H1 (cell line): ENCODE measurements around the gene FITM1. TPM values are rescaled to one million over a fixed set of nuclear protein-coding genes. Genes with fewer than 3 reads are reported as not detected.

Source experiments
- CTCF ChIA-PET: fragments of 300-600 bp; sonication (Branson Sonifier 250); formaldehyde crosslinking; loops from one replicate; lab custom pipeline; 2021; ENCODE audit not compliant: partially characterized antibody; lab: Charles Lee
- POLR2A ChIA-PET: fragments of 300-600 bp; sonication (Branson Sonifier 250); formaldehyde crosslinking; loops from one replicate; lab custom pipeline; 2021; ENCODE audit warnings: inconsistent platforms; ENCODE audit not compliant: partially characterized antibody; lab: Charles Lee
- DNase-seq, 2 experiments: peaks; one replicate each; pipeline versions ENCODE4 v3.0.0 to v3.0.0-alpha.2; 2010 to 2022; ENCODE audit warnings: low spot score in 2 of 2, low read depth in 1 of 2, mixed read lengths in 1 of 2
- FAIRE-seq: peaks from 2 replicates; lab custom pipeline; 2011; peaks lifted over from hg19 to GRCh38; lab: Jason Lieb, UNC
- H2AFZ ChIP-seq: 2 replicates; pipeline ENCODE4 v1.8.1; 2012; ENCODE audit warnings: low read length, inconsistent platforms
- H2AK5ac ChIP-seq: 2 replicates; pipeline ENCODE4 v1.6.1; 2013; ENCODE audit warnings: low read depth, low read length
- H2BK120ac ChIP-seq: replicated peaks from 2 replicates; pipeline ENCODE3; 2013; ENCODE audit warnings: low read depth, low read length, inconsistent platforms
- H2BK12ac ChIP-seq: 2 replicates; pipeline ENCODE4 v1.6.1; 2013; ENCODE audit warnings: low read depth, low read length
- H2BK15ac ChIP-seq: 2 replicates; pipeline ENCODE4 v1.6.1; 2013; ENCODE audit warnings: low read length
- H2BK20ac ChIP-seq: 2 replicates; pipeline ENCODE4 v1.6.1; 2013; ENCODE audit warnings: low read length
- H2BK5ac ChIP-seq: 2 replicates; pipeline ENCODE4 v1.6.1; 2013; ENCODE audit warnings: low read depth, low read length
- H3K14ac ChIP-seq: 2 replicates; pipeline ENCODE4 v1.6.1; 2013; ENCODE audit warnings: inconsistent platforms; ENCODE audit not compliant: insufficient read length
- H3K18ac ChIP-seq: 2 replicates; pipeline ENCODE4 v1.6.1; 2013; ENCODE audit warnings: low read length; ENCODE audit errors: extremely low read depth
- H3K23ac ChIP-seq: 2 replicates; pipeline ENCODE4 v1.6.1; 2013; ENCODE audit warnings: inconsistent platforms; ENCODE audit not compliant: insufficient read length
- H3K23me2 ChIP-seq: 2 replicates; pipeline ENCODE4 v1.6.1; 2013; ENCODE audit warnings: low read depth, low read length
- H3K27ac ChIP-seq: 2 replicates; pipeline ENCODE4 v1.6.1; 2011; ENCODE audit warnings: low read depth, low read length, inconsistent platforms
- H3K27me3 ChIP-seq, 4 experiments: replicated peaks in 1 of 4; 1 replicate in 1 of 4; 2 replicates in 3 of 4; pipeline versions ENCODE4 v1.6.1 to v1.8.1; 2011 to 2013; ENCODE audit warnings: low read length in 3 of 4, mild to moderate bottlenecking in 3 of 4, inconsistent platforms in 2 of 4, mixed read lengths in 2 of 4, moderate library complexity in 1 of 4; ENCODE audit not compliant: control insufficient read depth in 3 of 4, insufficient read depth in 3 of 4; ENCODE audit errors: extremely low read depth in 1 of 4
- H3K36me3 ChIP-seq, 4 experiments: 2 replicates each; pipeline versions ENCODE4 v1.6.1 to v1.8.1; 2011 to 2013; ENCODE audit warnings: mild to moderate bottlenecking in 4 of 4, low read length in 3 of 4, moderate library complexity in 2 of 4, control low read depth in 1 of 4, inconsistent platforms in 1 of 4; ENCODE audit not compliant: insufficient read depth in 4 of 4, control insufficient read depth in 2 of 4
- H3K4ac ChIP-seq: replicated peaks from 2 replicates; pipeline ENCODE3; 2013; ENCODE audit warnings: low read length, low read depth, mixed read lengths, inconsistent platforms; ENCODE audit not compliant: insufficient read length
- H3K4me1 ChIP-seq, 4 experiments: replicated peaks in 1 of 4; 1 replicate in 1 of 4; 2 replicates in 3 of 4; pipeline versions ENCODE4 v1.6.1 to v1.8.1; 2011 to 2013; ENCODE audit warnings: low read length in 3 of 4, inconsistent platforms in 2 of 4, mixed read lengths in 1 of 4; ENCODE audit not compliant: insufficient read depth in 4 of 4, control insufficient read depth in 3 of 4
- H3K4me2 ChIP-seq, 2 experiments: 2 replicates each; pipeline versions ENCODE4 v1.6.1 to v1.8.1; 2011 to 2013; ENCODE audit warnings: low read depth in 2 of 2, low read length in 2 of 2, control low read depth in 1 of 2, inconsistent platforms in 1 of 2, mild to moderate bottlenecking in 1 of 2; ENCODE audit not compliant: insufficient read depth in 1 of 2
- H3K4me3 ChIP-seq, 4 experiments: fragments of 200-600, 300-600 bp in 1 of 4; sonication (generic), shearing (Covaris generic), sonication (Bioruptor Twin) in 1 of 4; 2 replicates each; pipeline versions ENCODE4 v1.5.1 to v1.8.1; 2011 to 2016; ENCODE audit warnings: low read length in 4 of 4, low read depth in 3 of 4, control low read depth in 2 of 4, inconsistent platforms in 2 of 4, mild to moderate bottlenecking in 2 of 4, mixed read lengths in 1 of 4, moderate library complexity in 1 of 4; ENCODE audit not compliant: insufficient read depth in 2 of 4; ENCODE audit errors: extremely low read depth in 1 of 4
- H3K56ac ChIP-seq: replicated peaks from 2 replicates; pipeline ENCODE3; 2013; ENCODE audit warnings: low read depth, mild to moderate bottlenecking, mixed read lengths, low read length, inconsistent platforms; ENCODE audit not compliant: insufficient read length
- H3K79me1 ChIP-seq: 2 replicates; pipeline ENCODE4 v1.6.1; 2013; ENCODE audit warnings: low read depth, low read length, control low read depth
- H3K79me2 ChIP-seq, 2 experiments: 2 replicates each; pipeline versions ENCODE4 v1.6.1 to v1.8.1; 2012 to 2013; ENCODE audit warnings: low read length in 2 of 2, mild to moderate bottlenecking in 2 of 2, inconsistent platforms in 1 of 2; ENCODE audit not compliant: insufficient read depth in 2 of 2, control insufficient read depth in 1 of 2
- H3K9ac ChIP-seq, 4 experiments: replicated peaks in 1 of 4; 1 replicate in 1 of 4; 2 replicates in 3 of 4; pipeline versions ENCODE4 v1.6.1 to v1.8.1; 2011 to 2013; ENCODE audit warnings: low read depth in 3 of 4, low read length in 3 of 4, control low read depth in 2 of 4, mild to moderate bottlenecking in 2 of 4, moderate library complexity in 2 of 4, inconsistent platforms in 1 of 4; ENCODE audit errors: extremely low read depth in 1 of 4
- H3K9me3 ChIP-seq, 2 experiments: 2 replicates each; pipeline versions ENCODE4 v1.6.1 to v1.8.1; 2012 to 2013; ENCODE audit warnings: mild to moderate bottlenecking in 2 of 2, moderate library complexity in 2 of 2, control low read depth in 1 of 2, inconsistent platforms in 1 of 2, low read depth in 1 of 2, low read length in 1 of 2, mixed read lengths in 1 of 2; ENCODE audit not compliant: insufficient read depth in 2 of 2
- H4K20me1 ChIP-seq, 2 experiments: replicated peaks in 1 of 2; 2 replicates each; pipeline versions ENCODE3 to v1.8.1; 2011 to 2013; ENCODE audit warnings: inconsistent platforms in 2 of 2, low read length in 2 of 2, mild to moderate bottlenecking in 1 of 2; ENCODE audit not compliant: insufficient read depth in 2 of 2, control insufficient read depth in 1 of 2
- H4K5ac ChIP-seq: 2 replicates; pipeline ENCODE4 v1.6.1; 2013; ENCODE audit warnings: low read length, low read depth, mixed read lengths, inconsistent platforms; ENCODE audit not compliant: insufficient read length
- H4K8ac ChIP-seq: 2 replicates; pipeline ENCODE4 v1.8.0; 2013; ENCODE audit warnings: mild to moderate bottlenecking, moderate library complexity, low read length, inconsistent platforms; ENCODE audit not compliant: insufficient read depth; ENCODE audit errors: extremely low read depth
- H4K91ac ChIP-seq: replicated peaks from 2 replicates; pipeline ENCODE3; 2013; ENCODE audit warnings: low read length, mixed read lengths, inconsistent platforms; ENCODE audit not compliant: insufficient read length
- ASH2L ChIP-seq: fragments of 200-600, 300-600 bp; sonication (generic); IDR thresholded peaks from one replicate; pipeline ENCODE4 v1.7.1; 2017; ENCODE audit warnings: low read length
- CBX8 ChIP-seq: fragments of 300-800, 300-1000 bp; sonication (generic); IDR thresholded peaks from 2 replicates; pipeline ENCODE4 v1.7.1; 2016; ENCODE audit warnings: low read depth, low read length, borderline replicate concordance
- EGR1 ChIP-seq: IDR thresholded peaks from 2 replicates; pipeline ENCODE4 v1.6.1; 2011; ENCODE audit warnings: low read depth, low read length, borderline replicate concordance
- JUN ChIP-seq: IDR thresholded peaks from 2 replicates; pipeline ENCODE4 v1.6.1; 2011; ENCODE audit warnings: low read depth, mild to moderate bottlenecking, improper control_type of control experiment, low read length
- NRF1 ChIP-seq: IDR thresholded peaks from 2 replicates; pipeline ENCODE4 v1.6.1; 2011; ENCODE audit warnings: mild to moderate bottlenecking, low read depth, low read length, improper control_type of control experiment
- PHF8 ChIP-seq: fragments of 200-600 bp; sonication (generic); conservative IDR thresholded peaks from 2 replicates; pipeline ENCODE4 v1.7.1; 2012; ENCODE audit warnings: low read depth, mild to moderate bottlenecking, inconsistent platforms, low read length, moderate library complexity
- POLR2A ChIP-seq, 2 experiments: IDR thresholded peaks; 1 replicate in 1 of 2; 2 replicates in 1 of 2; pipeline ENCODE4 v1.6.1; 2011; ENCODE audit warnings: low read depth in 2 of 2, low read length in 2 of 2, mild to moderate bottlenecking in 2 of 2; ENCODE audit errors: control extremely low read depth in 1 of 2
- RAD21 ChIP-seq, 2 experiments: IDR thresholded peaks in 1 of 2; conservative IDR thresholded peaks in 1 of 2; 2 replicates each; pipeline ENCODE4 v1.6.1; 2011; ENCODE audit warnings: low read depth in 2 of 2, low read length in 2 of 2, improper control_type of control experiment in 1 of 2, inconsistent platforms in 1 of 2, mild to moderate bottlenecking in 1 of 2, moderate library complexity in 1 of 2
- RFX5 ChIP-seq: IDR thresholded peaks from 2 replicates; pipeline ENCODE4 v1.6.1; 2011; ENCODE audit warnings: low read depth, low read length, improper control_type of control experiment, borderline replicate concordance
- RXRA ChIP-seq: IDR thresholded peaks from 2 replicates; pipeline ENCODE4 v1.6.1; 2011; ENCODE audit warnings: low read depth, mild to moderate bottlenecking, low read length, moderate library complexity; ENCODE audit not compliant: insufficient read depth
- SIN3A ChIP-seq, 2 experiments: IDR thresholded peaks in 1 of 2; conservative IDR thresholded peaks in 1 of 2; 2 replicates each; pipeline ENCODE4 v1.6.1; 2011 to 2012; ENCODE audit warnings: low read length in 2 of 2, improper control_type of control experiment in 1 of 2, low read depth in 1 of 2, mild to moderate bottlenecking in 1 of 2
- SIRT6 ChIP-seq: IDR thresholded peaks from one replicate; pipeline ENCODE4 v1.7.1; 2012; ENCODE audit warnings: low read length, inconsistent platforms
- YY1 ChIP-seq: IDR thresholded peaks from 2 replicates; pipeline ENCODE4 v1.6.1; 2011; ENCODE audit warnings: low read depth, mild to moderate bottlenecking, low read length
- ZNF274 ChIP-seq: IDR thresholded peaks from 2 replicates; pipeline ENCODE4 v1.7.0; 2012; ENCODE audit warnings: low read length, borderline replicate concordance; ENCODE audit errors: extremely low read depth
- WGBS, 2 experiments: shearing (Covaris generic) in 1 of 2; methylation state at CpG; one replicate each; pipeline versions ENCODE4 v1.1.6 to v1.1.7; 2013 to 2015; ENCODE audit warnings: low lambda C conversion rate in 2 of 2, mixed read lengths in 2 of 2, inconsistent platforms in 1 of 2, low coverage in 1 of 2, missing lambda C conversion rate in 1 of 2; ENCODE audit not compliant: insufficient replicate concordance in 2 of 2, insufficient coverage in 1 of 2, insufficient read length in 1 of 2; ENCODE audit errors: extremely low coverage in 1 of 2, missing lambda C conversion rate in 1 of 2; 5-methylcytosine and 5-hydroxymethylcytosine counted together
- polyA plus RNA-seq, 7 experiments: library from polyadenylated mRNA; depleted of rRNA in 3 of 7; stranded (reverse) in 5 of 7; unstranded in 2 of 7; fragments of >200 nt in 5 of 7; fragments of 200-250 nt in 2 of 7; gene quantifications; 1 replicate in 5 of 7; 2 replicates in 1 of 7; 4 replicates in 1 of 7; pipeline versions ENCODE4 v1.2.1 to v1.2.3, GENCODE V29; 2011 to 2013; ENCODE audit warnings: missing spikeins in 2 of 7, mixed read lengths in 2 of 7
- total RNA-seq: library from RNA; stranded (reverse); fragmentation: NEBNext Ultra II Directional; extraction: Animal tissue kit (Norgen Biotek cat#: 25700); gene quantifications from 2 replicates; pipeline ENCODE4 v1.2.1, GENCODE V29; 2021

Gene FITM1
- total and polyA plus RNA-seq, 2 of the 8 experiments (the other 6 are each of a cell fraction or from before 2014, with no cell fraction given): 0.53 to 0.76 TPM

- Histone ChIP-seq H3K9ac (no peak overlapping the region), H2BK15ac (no peak overlapping the region), H3K18ac (no peak overlapping the region), H2BK120ac (no peak overlapping the region), H2BK20ac (no peak overlapping the region), H3K4me1 (no peaks in the 10 kb centered on the region), H3K79me2 (no peaks in the 10 kb centered on the region), H3K4me2 (no peak overlapping the region), H4K91ac (no peak overlapping the region), H3K9me3 (peaks cover 7% of the 10 kb centered on the region in 2 experiments; a peak in 3 of 4 replicates), H2BK12ac (no peak overlapping the region), H3K56ac (no peak overlapping the region), H4K5ac (no peak overlapping the region), H3K27me3 (no peaks in the 10 kb centered on the region), H3K4ac (no peak overlapping the region), H2AFZ (no peak overlapping the region), H3K14ac (no peak overlapping the region), H4K8ac (no peak overlapping the region), H3K23me2 (no peaks in the 10 kb centered on the region), H3K79me1 (no peaks in the 10 kb centered on the region), H3K4me3 (no peak overlapping the region), H3K27ac (no peak overlapping the region), H2AK5ac (no peak overlapping the region), H3K23ac (no peak overlapping the region), H2BK5ac (no peak overlapping the region), H4K20me1 (peaks cover 3 to 4% of the 10 kb centered on the region in 2 experiments), H3K36me3 (peaks cover 5 to 62% (median 40%) of the 10 kb centered on the region in 4 experiments; a peak in 7 of 8 replicates)
- FAIRE-seq: no peak
- CTCF ChIA-PET: interaction anchor here (1.0 to 12.2 kb wide), 5 partner anchors 9 to 57 kb away, joined by 3 to 160 read pairs (median 6); partner anchors contain the start of genes IRF9 and PCK2
- no peak for DNase-seq
- POLR2A ChIA-PET: interaction anchor here (0.6 to 23.9 kb wide), 11 partner anchors 7 to 589 kb away, joined by 3 to 626 read pairs (median 17); partner anchors contain the start of genes CPNE6, DCAF11, EMC9 and IRF9
- WGBS, 2 experiments: 97% methylated on average over 10 of the region's 13 CpGs; no CpG with 5 or more reads in 1 of the 2 experiments
- TF ChIP-seq JUN (no peak), CBX8 (no peak), EGR1 (no peak), RAD21 (IDR thresholded peaks at IDR 0.05 in 1 of 2, conservative IDR thresholded peaks at IDR 0.05 in 1 of 2; ENCODE audit: low read depth in 2 of 2, low read length in 2 of 2) (no peak), SIRT6 (no peak), POLR2A (IDR thresholded peaks at IDR 0.05; ENCODE audit: control extremely low read depth in 1 of 2, low read depth in 2 of 2, low read length in 2 of 2) (no peak), PHF8 (no peak), SIN3A (conservative IDR thresholded peaks at IDR 0.05 in 1 of 2, IDR thresholded peaks at IDR 0.05 in 1 of 2; ENCODE audit: low read depth in 1 of 2, low read length in 2 of 2) (no peak), YY1 (no peak), NRF1 (no peak), RFX5 (no peak), ASH2L (no peak), RXRA (no peak), ZNF274 (no peak)
These were observed 27.0 kb upstream of the FITM1 start for GRCh38 chr14:24103451-24103850.
